Stimulated activated CD4-positive, alpha-beta T cell treated with anti-CD3 and anti-CD28 coated beads, Interleukin-2, amount 100 ng/mL, for 48 hours (primary cell): Measurements from ENCODE around the gene SLC7A10.
"Not testable (repeated sequence)": the region's sequence is repeated elsewhere in the genome, so short reads cannot be mapped to it uniquely, and the experiment has no call there.

Source experiments
- DNase-seq, 2 donors: peaks; one replicate each; pipeline ENCODE4 v3.0.0-alpha.2; 2020

SLC7A10 gene

DNA sequence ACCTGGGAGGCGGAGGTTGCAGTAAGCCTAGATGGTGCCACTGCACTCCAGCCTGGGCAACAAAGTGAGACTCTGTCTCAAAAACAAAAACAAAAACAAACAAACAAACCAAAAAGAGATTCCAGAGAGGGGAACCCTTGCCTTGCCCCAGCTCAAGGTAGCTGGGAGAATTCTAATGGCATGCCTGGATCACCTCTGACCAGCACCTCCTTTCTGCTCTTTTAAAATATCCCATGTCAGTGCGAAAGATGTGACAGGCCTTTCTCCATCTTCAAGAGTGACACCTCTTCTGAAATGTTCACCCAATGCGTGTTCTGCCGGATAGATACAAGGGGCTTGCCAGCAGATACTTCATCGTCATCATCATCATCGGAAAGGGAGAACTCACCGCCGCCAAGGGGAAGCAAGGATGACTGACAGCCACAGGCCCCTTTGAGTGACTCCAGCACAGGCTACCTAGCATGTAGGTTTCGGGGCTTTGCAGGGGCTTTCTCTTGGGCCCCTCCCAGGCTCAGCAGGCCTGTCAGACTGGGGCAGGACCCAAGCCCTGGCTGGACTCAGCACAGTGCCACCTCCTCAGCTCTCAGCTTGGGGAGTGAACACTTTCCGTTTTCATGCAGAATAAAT lies 50.4 kb downstream of the SLC7A10 start:
- no peak for DNase-seq

DNA sequence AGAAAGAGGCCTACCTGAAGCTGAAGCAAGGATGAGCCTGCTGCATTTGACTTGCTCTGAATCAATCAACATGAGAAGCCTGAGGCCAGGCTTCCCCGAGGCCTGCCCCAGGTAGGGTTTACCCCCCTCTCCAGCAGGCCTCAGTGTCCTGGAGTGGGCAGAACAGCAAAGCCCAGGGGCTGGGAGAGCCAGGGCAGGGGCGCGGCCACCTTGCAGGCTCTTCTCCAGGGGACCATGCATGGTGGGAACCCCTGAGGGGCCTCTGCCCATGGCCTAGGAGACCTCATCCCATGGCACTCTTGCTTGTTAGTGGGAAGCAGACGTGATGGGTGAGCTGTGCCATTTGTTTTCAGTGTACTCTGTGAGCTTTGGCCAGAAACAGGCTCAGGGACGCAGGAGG lies 51.5 kb downstream of the SLC7A10 start:
- no peak for DNase-seq

DNA sequence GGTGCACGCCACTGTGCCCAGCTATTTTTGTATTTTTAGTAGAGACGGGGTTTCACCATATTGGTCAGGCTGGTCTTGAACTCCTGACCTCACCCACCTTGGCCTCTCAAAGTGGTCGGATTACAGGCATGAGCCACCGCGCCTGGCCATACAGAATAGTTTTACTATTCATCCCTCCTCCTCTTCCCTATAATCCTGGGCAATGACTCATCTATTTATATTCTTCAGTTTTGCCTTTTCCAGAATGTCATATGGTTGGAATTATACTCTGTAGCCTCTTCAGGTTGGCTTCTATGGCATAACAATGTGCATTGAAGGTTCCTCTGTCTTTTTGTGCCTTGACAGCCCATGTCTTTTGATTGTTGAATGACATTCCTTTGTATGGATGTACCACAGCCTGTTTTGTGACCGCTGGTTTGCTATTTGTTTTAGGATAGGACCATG lies 53.7 kb downstream of the SLC7A10 start:
- no peak for DNase-seq

DNA sequence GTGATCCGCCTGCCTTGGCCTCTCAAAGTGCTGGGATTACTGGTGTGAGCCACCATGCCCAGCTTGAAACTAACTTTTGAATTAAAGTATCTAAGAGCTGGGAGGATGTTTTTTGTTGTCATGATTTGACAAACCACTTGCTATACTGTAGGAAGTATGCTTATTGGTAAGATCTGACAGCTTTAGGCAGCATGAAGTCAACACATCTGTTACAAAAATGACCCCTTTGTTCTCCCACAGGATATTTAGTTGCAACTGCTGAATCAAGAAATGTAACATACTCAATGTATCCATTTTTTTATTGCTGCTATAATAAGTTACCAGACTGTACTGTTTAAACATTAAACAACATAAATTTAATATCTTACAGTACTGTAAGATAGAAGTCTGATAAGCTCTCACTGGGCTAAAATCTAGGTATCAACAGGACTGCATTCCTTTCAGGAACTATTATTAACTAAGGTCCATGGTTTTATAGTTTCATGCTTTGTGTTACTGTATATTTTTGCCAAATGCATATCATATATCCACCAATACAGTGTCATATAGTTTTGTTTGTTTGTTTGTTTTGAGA lies 54.3 kb downstream of the SLC7A10 start:
- DNase-seq: no peak

DNA sequence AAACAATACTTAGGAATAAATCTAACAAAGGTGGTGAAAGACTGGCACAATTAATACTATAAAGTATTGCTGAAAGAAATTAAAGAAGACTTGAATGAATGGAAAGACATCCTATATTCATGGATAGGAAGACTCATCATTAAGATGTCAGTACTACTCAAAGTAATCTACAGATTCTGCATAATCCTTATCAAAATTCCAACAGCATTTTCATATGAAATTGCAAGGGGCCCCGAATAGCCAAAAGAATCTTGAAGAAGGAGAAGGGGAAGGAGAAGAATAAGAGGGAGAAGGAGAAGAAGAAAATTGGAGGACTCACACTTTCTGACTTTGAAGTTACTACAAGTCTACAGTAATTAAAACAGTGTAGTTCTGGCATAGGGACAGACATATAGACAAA lies 57.1 kb downstream of the SLC7A10 start:
- no peak for DNase-seq

DNA sequence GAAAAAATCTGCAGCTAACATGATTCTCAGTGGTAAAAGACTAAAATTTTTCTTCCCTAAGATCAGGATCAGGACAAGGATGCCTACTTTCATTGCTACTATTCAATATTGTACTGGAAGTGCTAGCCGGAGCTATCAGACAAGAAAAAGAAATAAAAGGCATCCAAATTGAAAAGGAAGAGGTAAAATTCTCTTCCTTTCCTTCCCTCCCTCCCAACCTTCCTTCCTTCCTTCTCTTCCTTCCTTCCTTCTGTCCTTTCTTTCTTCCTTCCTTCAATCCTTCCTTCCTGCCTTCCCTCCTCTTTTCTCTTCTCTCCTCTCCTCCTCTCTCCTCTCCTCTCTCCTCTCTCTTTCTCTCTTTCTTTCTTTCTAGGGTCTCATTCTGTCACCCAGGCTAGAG lies 58.2 kb downstream of the SLC7A10 start:
- no peak for DNase-seq

DNA sequence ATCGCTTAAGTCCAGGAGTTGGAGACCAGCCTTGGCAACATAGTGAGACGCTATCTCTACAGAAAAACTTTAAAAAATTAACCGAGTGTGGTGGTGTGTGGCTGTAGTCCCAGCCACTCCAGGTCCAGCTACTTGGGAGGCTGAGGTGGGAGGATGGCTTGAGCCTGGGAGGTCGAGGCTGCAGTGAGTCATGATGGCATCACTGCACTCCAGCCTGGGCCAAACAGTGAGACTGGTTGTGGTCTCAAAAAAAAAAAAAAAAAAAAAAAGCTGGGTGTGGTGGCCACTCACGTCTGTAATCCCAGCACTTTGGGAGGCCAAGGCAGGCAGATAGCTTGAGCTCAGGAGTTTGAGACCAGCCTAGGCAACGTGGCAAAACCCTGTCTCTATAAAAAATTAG lies 59.6 kb downstream of the SLC7A10 start:
- DNase-seq: not testable (repeated sequence)

DNA sequence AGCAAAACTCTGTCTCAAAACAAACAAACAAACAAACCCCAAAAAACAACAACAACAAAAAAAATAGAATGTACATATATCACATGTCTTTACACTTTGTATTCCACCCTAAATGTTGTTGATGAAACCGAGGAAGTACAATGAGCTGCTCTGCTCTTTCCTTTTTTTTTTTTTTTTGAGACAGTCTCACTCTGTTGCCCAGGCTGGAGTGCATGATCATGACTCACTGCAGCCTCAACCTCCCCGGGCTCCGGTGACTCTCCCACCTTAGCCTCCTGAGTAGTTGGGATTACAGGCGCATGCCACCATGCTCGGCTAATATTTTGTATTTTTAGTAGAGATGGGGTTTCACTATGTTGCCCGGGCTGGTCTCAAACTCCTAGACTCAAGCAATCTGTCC lies 62.2 kb downstream of the SLC7A10 start:
- DNase-seq: no peak

DNA sequence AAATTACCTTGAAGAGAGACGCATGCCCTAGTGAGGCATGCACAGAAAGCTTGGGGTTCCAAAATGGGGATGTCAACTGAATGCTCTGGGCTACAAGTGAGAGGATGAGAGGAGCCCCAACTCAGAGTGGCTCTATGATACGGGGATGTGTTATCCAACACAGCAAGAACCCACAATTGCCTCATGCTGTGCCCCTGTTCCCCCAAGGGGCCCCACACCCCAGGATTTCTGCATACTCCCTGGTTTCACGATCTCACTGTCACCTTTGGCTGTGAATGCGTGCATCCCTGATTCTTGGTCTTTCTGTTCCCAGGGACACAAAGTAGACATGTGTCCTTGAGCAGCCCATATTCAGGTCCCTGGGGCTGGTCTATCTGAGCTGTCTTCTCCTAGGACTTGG lies 64.4 kb downstream of the SLC7A10 start:
- DNase-seq: no peak

DNA sequence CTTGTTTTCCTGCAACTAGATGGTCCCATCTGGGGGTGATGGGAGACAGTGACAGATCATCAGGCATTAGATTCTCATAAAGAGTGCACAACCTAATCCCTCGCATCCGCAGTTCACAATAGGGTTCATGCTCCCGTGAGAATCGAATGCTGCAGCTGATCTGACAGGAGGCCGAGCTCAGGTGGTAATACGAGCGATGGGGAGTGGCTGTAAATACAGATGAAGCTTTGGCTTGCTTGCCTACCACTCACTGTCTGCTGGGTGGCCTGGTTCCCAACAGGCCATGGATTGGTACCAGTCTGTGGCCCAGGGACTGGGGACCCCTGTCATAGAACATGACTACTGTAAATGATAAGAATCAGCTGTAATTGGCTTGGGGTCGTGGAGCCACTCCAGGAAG lies 65.8 kb downstream of the SLC7A10 start:
- DNase-seq: no peak

DNA sequence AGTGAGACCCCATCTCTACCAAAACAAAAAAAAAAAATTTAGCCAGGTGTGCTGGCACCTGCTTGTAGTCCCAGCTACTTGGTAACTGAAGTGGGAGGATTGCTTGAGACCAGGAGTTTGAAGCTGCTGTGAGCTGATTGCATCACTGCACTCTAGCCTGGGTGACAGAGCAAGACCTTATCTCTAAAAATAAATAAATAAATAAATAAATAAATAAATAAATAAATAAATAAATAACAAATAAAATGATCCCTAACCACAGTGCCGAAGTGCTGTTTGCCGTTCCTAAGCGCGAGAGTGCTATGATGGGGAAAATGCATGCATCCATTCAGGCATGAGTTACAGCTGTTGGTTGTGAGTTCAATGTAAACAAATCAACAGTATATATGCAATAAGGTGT lies 66.5 kb downstream of the SLC7A10 start:
- no peak for DNase-seq
